ENCODE measurements around the gene BEST4. TPM values are rescaled to one million over a fixed set of nuclear protein-coding genes. Genes with fewer than 3 reads are reported as not detected.

BEST4 gene
- total and polyA plus RNA-seq, 2 of the 13 experiments (the other 11 are each of a cell fraction or from before 2014, with no cell fraction given), result 0.77 to 1.4 TPM

DNA sequence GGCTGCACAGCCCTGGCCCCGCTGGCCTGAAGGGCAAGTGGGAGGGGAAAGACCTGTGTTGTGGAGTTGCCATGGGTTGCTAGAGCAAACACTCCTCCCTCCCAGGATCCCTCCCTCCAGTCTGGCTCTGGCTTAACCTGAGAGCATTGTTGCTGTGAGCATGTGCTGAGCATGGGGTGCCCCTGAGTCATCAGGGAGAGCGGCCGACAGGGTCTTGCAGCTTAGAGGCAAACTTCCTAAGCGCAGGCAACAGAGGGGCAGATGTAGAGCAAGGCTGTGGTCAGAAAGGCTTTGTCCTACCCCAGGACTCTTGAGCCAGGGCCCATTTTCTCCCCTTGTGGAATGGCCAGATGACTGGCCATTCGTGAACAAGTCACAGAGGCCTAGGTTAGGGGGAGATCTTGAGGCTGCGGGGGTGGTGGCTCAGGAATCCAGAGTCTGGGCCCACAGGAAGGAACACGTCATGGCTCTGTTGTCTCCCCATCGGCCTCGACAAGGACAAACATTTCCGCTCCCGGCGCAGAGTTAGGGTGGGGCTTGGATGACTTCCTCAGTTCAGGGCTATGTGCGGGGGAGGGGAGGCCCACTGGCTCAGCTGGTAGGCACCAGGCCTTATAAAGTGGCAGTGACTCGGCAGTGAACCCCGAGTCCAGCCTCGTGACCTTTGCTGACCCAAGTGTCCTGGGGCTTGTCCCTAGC lies 19.5 kb upstream of the BEST4 start (continued):
- TF ChIP-seq, protein P1, sequence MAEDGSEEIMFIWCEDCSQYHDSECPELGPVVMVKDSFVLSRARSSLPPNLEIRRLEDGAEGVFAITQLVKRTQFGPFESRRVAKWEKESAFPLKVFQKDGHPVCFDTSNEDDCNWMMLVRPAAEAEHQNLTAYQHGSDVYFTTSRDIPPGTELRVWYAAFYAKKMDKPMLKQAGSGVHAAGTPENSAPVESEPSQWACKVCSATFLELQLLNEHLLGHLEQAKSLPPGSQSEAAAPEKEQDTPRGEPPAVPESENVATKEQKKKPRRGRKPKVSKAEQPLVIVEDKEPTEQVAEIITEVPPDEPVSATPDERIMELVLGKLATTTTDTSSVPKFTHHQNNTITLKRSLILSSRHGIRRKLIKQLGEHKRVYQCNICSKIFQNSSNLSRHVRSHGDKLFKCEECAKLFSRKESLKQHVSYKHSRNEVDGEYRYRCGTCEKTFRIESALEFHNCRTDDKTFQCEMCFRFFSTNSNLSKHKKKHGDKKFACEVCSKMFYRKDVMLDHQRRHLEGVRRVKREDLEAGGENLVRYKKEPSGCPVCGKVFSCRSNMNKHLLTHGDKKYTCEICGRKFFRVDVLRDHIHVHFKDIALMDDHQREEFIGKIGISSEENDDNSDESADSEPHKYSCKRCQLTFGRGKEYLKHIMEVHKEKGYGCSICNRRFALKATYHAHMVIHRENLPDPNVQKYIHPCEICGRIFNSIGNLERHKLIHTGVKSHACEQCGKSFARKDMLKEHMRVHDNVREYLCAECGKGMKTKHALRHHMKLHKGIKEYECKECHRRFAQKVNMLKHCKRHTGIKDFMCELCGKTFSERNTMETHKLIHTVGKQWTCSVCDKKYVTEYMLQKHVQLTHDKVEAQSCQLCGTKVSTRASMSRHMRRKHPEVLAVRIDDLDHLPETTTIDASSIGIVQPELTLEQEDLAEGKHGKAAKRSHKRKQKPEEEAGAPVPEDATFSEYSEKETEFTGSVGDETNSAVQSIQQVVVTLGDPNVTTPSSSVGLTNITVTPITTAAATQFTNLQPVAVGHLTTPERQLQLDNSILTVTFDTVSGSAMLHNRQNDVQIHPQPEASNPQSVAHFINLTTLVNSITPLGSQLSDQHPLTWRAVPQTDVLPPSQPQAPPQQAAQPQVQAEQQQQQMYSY (CRISPR knock-in tag; IDR thresholded peaks at IDR 0.05), result no peak
- peak; percentile 95; the same call in 1 of the 2 replicates for TF ChIP-seq ZFP37 (CRISPR knock-in tag; IDR thresholded peaks at IDR 0.05; ENCODE audit: borderline replicate concordance)
- no peak for TF ChIP-seq AGO1 (IDR thresholded peaks at IDR 0.05; ENCODE audit: low read depth, low read length, poor library complexity, severe bottlenecking)
- no peak for TF ChIP-seq ZNF644 (CRISPR knock-in tag; IDR thresholded peaks at IDR 0.05; ENCODE audit: low read depth)
- TF ChIP-seq ZNF879 (CRISPR knock-in tag; IDR thresholded peaks at IDR 0.05), result peak; percentile 75; the same call in 1 of the 2 replicates
- no peak for TF ChIP-seq ZKSCAN5 (CRISPR knock-in tag; IDR thresholded peaks at IDR 0.05)
- TF ChIP-seq, protein P2, sequence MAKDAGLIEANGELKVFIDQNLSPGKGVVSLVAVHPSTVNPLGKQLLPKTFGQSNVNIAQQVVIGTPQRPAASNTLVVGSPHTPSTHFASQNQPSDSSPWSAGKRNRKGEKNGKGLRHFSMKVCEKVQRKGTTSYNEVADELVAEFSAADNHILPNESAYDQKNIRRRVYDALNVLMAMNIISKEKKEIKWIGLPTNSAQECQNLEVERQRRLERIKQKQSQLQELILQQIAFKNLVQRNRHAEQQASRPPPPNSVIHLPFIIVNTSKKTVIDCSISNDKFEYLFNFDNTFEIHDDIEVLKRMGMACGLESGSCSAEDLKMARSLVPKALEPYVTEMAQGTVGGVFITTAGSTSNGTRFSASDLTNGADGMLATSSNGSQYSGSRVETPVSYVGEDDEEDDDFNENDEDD (CRISPR knock-in tag; IDR thresholded peaks at IDR 0.05; ENCODE audit: borderline replicate concordance), result peak; percentile 83; the same call in 1 of the 2 replicates
- no peak; the same call in 1 of the 2 replicates for TF ChIP-seq ZNF138 (CRISPR knock-in tag; IDR thresholded peaks at IDR 0.05; ENCODE audit: low read depth)
- no peak for TF ChIP-seq PTBP1 (IDR thresholded peaks at IDR 0.05; ENCODE audit: low read depth, low read length, poor library complexity, severe bottlenecking)
- TF ChIP-seq NFATC3 (CRISPR knock-in tag; IDR thresholded peaks at IDR 0.05), result no peak
- peak; percentile 90 for TF ChIP-seq SAP130 (CRISPR knock-in tag; IDR thresholded peaks at IDR 0.05; ENCODE audit: low read depth)
- TF ChIP-seq, protein P3, sequence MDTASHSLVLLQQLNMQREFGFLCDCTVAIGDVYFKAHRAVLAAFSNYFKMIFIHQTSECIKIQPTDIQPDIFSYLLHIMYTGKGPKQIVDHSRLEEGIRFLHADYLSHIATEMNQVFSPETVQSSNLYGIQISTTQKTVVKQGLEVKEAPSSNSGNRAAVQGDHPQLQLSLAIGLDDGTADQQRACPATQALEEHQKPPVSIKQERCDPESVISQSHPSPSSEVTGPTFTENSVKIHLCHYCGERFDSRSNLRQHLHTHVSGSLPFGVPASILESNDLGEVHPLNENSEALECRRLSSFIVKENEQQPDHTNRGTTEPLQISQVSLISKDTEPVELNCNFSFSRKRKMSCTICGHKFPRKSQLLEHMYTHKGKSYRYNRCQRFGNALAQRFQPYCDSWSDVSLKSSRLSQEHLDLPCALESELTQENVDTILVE (CRISPR knock-in tag; IDR thresholded peaks at IDR 0.05), result no peak; the same call in 1 of the 2 replicates
- no peak for TF ChIP-seq MYNN (CRISPR knock-in tag; IDR thresholded peaks at IDR 0.05; ENCODE audit: low read depth)
- TF ChIP-seq TBL1XR1 (IDR thresholded peaks at IDR 0.05; ENCODE audit: borderline replicate concordance, low read length, partially characterized antibody), result peak; percentile 50
- peak; percentile 76 for TF ChIP-seq PHF20 (CRISPR knock-in tag; IDR thresholded peaks at IDR 0.05)
- TF ChIP-seq ARNT2 (CRISPR knock-in tag; IDR thresholded peaks at IDR 0.05; ENCODE audit: low read depth), result peak; percentile 77

Measured in HepG2 (cell line).